ENCODE measurements around the gene TBCD. TPM values are rescaled to one million over a fixed set of nuclear protein-coding genes. Genes with fewer than 3 reads are reported as not detected.

TBCD gene
- total RNA-seq, 1 experiment from 2014 or later = 173 TPM

GRCh38 chr17:82977606-82978005, 225.7 kb downstream of the TBCD start:
- H3K36me3 Mint-ChIP-seq = 0 out of 2 replicates have a peak, but pooled peaks cover 3% of the 10 kb centered on the region
- no peaks in the 10 kb centered on the region for H3K27me3 Mint-ChIP-seq (ENCODE audit: low read depth)
- no peak overlapping the region for H3K4me3 Mint-ChIP-seq
- peaks cover 3% of the 10 kb centered on the region; the same call in 1 of the 2 replicates for H3K9me3 Mint-ChIP-seq
- ATAC-seq (no peak), DNase-seq (ENCODE audit: low spot score) (no peak)
- no peak overlapping the region for H3K27ac Mint-ChIP-seq
- ChIA-PET CTCF (no interaction called here), POLR2A (no interaction called here)
- TF ChIP-seq, protein P1, sequence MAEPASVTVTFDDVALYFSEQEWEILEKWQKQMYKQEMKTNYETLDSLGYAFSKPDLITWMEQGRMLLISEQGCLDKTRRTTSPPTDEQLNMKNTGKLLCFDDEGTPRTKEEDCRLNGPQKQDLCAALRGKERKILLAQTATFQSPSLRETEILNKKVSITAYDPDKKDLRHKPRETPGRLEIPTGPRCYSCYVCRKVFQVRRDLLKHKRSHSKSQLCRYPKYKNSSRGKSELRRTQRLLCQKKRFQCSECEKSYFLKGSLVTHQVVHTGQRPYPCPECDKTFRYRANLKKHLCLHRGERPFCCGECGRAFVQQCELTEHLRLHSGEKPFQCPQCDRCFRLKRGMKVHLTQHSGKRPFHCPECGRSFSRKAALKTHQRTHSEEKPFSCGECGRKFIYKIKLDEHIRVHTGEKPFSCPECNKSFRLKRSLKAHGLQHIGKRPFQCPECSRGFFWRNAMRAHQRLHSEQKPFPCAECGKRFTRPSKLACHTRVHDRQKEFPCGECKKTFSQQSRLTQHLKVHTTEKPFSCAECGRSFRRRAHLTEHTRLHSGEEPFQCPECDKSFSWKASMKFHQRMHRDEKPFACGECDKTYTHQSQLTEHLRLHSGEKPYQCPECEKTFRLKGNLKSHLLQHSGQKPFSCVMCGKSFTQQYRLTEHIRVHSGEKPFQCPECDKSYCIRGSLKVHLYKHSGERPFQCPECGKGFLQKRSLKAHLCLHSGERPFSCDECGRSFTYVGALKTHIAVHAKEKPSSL (CRISPR knock-in tag; conservative IDR thresholded peaks at IDR 0.05) = no peak
- H3K4me1 Mint-ChIP-seq = peaks cover 13% of the 10 kb centered on the region

- ATAC-seq (no peak), DNase-seq (ENCODE audit: low spot score) (no peak)
- POLR2A ChIA-PET = no interaction called here
- Mint-ChIP-seq H3K4me1 (peaks cover 13% of the 10 kb centered on the region), H3K9me3 (peaks cover 6% of the 10 kb centered on the region), H3K27ac (no peak overlapping the region), H3K36me3 (peaks cover 8% of the 10 kb centered on the region), H3K27me3 (ENCODE audit: low read depth) (no peaks in the 10 kb centered on the region), H3K4me3 (no peak overlapping the region)
- CTCF ChIA-PET = no interaction called here
- TF ChIP-seq SMAD4 (CRISPR knock-in tag; IDR thresholded peaks at IDR 0.05) (no peak), KAT7 (CRISPR knock-in tag; IDR thresholded peaks at IDR 0.05; ENCODE audit: borderline replicate concordance) (no peak), FOXK1 (CRISPR knock-in tag; IDR thresholded peaks at IDR 0.05) (no peak), E2F4 (CRISPR knock-in tag; IDR thresholded peaks at IDR 0.05; ENCODE audit: borderline replicate concordance, low read depth) (no peak), JAZF1 (CRISPR knock-in tag; IDR thresholded peaks at IDR 0.05) (no peak), GRHL2 (CRISPR knock-in tag; IDR thresholded peaks at IDR 0.05; ENCODE audit: insufficient replicate concordance, severe bottlenecking) (no peak), ZNF396 (CRISPR knock-in tag; IDR thresholded peaks at IDR 0.05; ENCODE audit: borderline replicate concordance) (no peak), CTCF (IDR thresholded peaks at IDR 0.05) (no peak), USF1 (CRISPR knock-in tag; IDR thresholded peaks at IDR 0.05) (no peak), MYBL2 (CRISPR knock-in tag; IDR thresholded peaks at IDR 0.05) (no peak), ZNF263 (CRISPR knock-in tag; IDR thresholded peaks at IDR 0.05; ENCODE audit: low read depth) (no peak)
- TF ChIP-seq, protein P2, sequence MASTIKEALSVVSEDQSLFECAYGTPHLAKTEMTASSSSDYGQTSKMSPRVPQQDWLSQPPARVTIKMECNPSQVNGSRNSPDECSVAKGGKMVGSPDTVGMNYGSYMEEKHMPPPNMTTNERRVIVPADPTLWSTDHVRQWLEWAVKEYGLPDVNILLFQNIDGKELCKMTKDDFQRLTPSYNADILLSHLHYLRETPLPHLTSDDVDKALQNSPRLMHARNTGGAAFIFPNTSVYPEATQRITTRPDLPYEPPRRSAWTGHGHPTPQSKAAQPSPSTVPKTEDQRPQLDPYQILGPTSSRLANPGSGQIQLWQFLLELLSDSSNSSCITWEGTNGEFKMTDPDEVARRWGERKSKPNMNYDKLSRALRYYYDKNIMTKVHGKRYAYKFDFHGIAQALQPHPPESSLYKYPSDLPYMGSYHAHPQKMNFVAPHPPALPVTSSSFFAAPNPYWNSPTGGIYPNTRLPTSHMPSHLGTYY (CRISPR knock-in tag; IDR thresholded peaks at IDR 0.05) = no peak
These were observed 227.0 kb downstream of the TBCD start for GRCh38 chr17:82978765-82979349.

- DNase-seq (ENCODE audit: low spot score) = no peak
- no peaks in the 10 kb centered on the region for H3K27me3 Mint-ChIP-seq (ENCODE audit: low read depth)
- H3K4me3 Mint-ChIP-seq = no peak overlapping the region
- POLR2A ChIA-PET = no interaction called here
- CTCF ChIA-PET = no interaction called here
- peaks cover 7% of the 10 kb centered on the region for H3K9me3 Mint-ChIP-seq
- no peak for ATAC-seq
- peaks cover 13% of the 10 kb centered on the region for H3K4me1 Mint-ChIP-seq
- H3K36me3 Mint-ChIP-seq = peaks cover 8% of the 10 kb centered on the region
- H3K27ac Mint-ChIP-seq = no peak overlapping the region
- TF ChIP-seq RORB (CRISPR knock-in tag; IDR thresholded peaks at IDR 0.05) (no peak), ZNF671 (CRISPR knock-in tag; IDR thresholded peaks at IDR 0.05) (no peak), AR (CRISPR knock-in tag; IDR thresholded peaks at IDR 0.05) (no peak), ESRRA (CRISPR knock-in tag; IDR thresholded peaks at IDR 0.05; ENCODE audit: borderline replicate concordance) (no peak), JUN (CRISPR knock-in tag; IDR thresholded peaks at IDR 0.05) (no peak), CREB1 (CRISPR knock-in tag; IDR thresholded peaks at IDR 0.05) (no peak), PREB (CRISPR knock-in tag; IDR thresholded peaks at IDR 0.05; ENCODE audit: borderline replicate concordance) (no peak)
- TF ChIP-seq, protein P3, sequence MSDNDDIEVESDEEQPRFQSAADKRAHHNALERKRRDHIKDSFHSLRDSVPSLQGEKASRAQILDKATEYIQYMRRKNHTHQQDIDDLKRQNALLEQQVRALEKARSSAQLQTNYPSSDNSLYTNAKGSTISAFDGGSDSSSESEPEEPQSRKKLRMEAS (CRISPR knock-in tag; IDR thresholded peaks at IDR 0.05) = no peak
These were observed 227.9 kb downstream of the TBCD start for GRCh38 chr17:82979718-82980117.
